ENCODE measurements around the gene DBH. TPM values are rescaled to one million over a fixed set of nuclear protein-coding genes. Genes with fewer than 3 reads are reported as not detected.

The DBH gene
- not detected in 2 replicates for total RNA-seq (2014; rRNA removed; shearing (Covaris generic))

- no peak within 1 kb of the TSS for H3K4me3 ChIP-seq
- no peaks in the 10 kb centered on the region for H3K9me3 ChIP-seq (replicated peaks)
- H3K27me3 ChIP-seq (replicated peaks) = peaks cover 39% of the 10 kb centered on the region; the same call in 1 of the 2 replicates
- DNase-seq (ENCODE audit: low read depth in 1 of 2, low spot score in 2 of 2) = no peak
- H3K4me1 ChIP-seq (replicated peaks) = no peaks in the 10 kb centered on the region
- no peak within 1 kb of the TSS for H3K27ac ChIP-seq
- H3K36me3 ChIP-seq = no peaks in the 10 kb centered on the region
Observed at GRCh38 chr9:133635533-133636531, at the start of gene DBH. DBH (plus strand) TSS chr9:133636363; CDS start chr9:133636372, 9 bp downstream.

- no peaks in the 10 kb centered on the region for H3K9me3 ChIP-seq (replicated peaks)
- H3K4me1 ChIP-seq (replicated peaks) = no peaks in the 10 kb centered on the region
- H3K27ac ChIP-seq = no peak overlapping the region
- H3K27me3 ChIP-seq (replicated peaks) = peaks cover 24% of the 10 kb centered on the region
- no peak overlapping the region for H3K4me3 ChIP-seq
- H3K36me3 ChIP-seq = no peaks in the 10 kb centered on the region
- DNase-seq (ENCODE audit: low read depth in 1 of 2, low spot score in 2 of 2) = no peak
Observed at GRCh38 chr9:133587051-133587450, 49.1 kb upstream of the DBH start.

GRCh38 chr9:133587466-133587865, 48.7 kb upstream of the DBH start:
- Histone ChIP-seq H3K9me3 (replicated peaks) (no peaks in the 10 kb centered on the region), H3K4me1 (replicated peaks) (no peaks in the 10 kb centered on the region), H3K36me3 (no peaks in the 10 kb centered on the region), H3K27me3 (replicated peaks) (peaks cover 24% of the 10 kb centered on the region), H3K27ac (no peak overlapping the region), H3K4me3 (no peak overlapping the region)
- no peak for DNase-seq (ENCODE audit: low read depth in 1 of 2, low spot score in 2 of 2)

- Histone ChIP-seq H3K27ac (no peak overlapping the region), H3K9me3 (replicated peaks) (no peaks in the 10 kb centered on the region), H3K36me3 (no peaks in the 10 kb centered on the region), H3K27me3 (replicated peaks) (peaks cover 22% of the 10 kb centered on the region), H3K4me1 (replicated peaks) (no peaks in the 10 kb centered on the region), H3K4me3 (no peak overlapping the region)
- no peak for DNase-seq (ENCODE audit: low read depth in 1 of 2, low spot score in 2 of 2)
Observed at GRCh38 chr9:133589454-133590227, 46.5 kb upstream of the DBH start.

GRCh38 chr9:133590231-133590855, 45.8 kb upstream of the DBH start:
- Histone ChIP-seq H3K36me3 (no peaks in the 10 kb centered on the region), H3K27ac (no peak overlapping the region), H3K27me3 (replicated peaks) (peaks cover 15% of the 10 kb centered on the region), H3K9me3 (replicated peaks) (no peaks in the 10 kb centered on the region), H3K4me3 (no peak overlapping the region), H3K4me1 (replicated peaks) (no peaks in the 10 kb centered on the region)
- no peak for DNase-seq (ENCODE audit: low read depth in 1 of 2, low spot score in 2 of 2)

- Histone ChIP-seq H3K4me1 (replicated peaks) (no peaks in the 10 kb centered on the region), H3K9me3 (replicated peaks) (no peaks in the 10 kb centered on the region), H3K36me3 (no peaks in the 10 kb centered on the region), H3K27me3 (replicated peaks) (peaks cover 6% of the 10 kb centered on the region), H3K27ac (no peak overlapping the region), H3K4me3 (no peak overlapping the region)
- no peak for DNase-seq (ENCODE audit: low read depth in 1 of 2, low spot score in 2 of 2)
Observed at GRCh38 chr9:133591116-133591910, 44.9 kb upstream of the DBH start.

- Histone ChIP-seq H3K4me3 (no peak overlapping the region), H3K4me1 (replicated peaks) (no peaks in the 10 kb centered on the region), H3K9me3 (replicated peaks) (0 out of 2 replicates have a peak, but pooled peaks cover 4% of the 10 kb centered on the region), H3K27ac (no peak overlapping the region), H3K27me3 (replicated peaks) (peaks cover 3% of the 10 kb centered on the region; the same call in 1 of the 2 replicates), H3K36me3 (no peaks in the 10 kb centered on the region)
- no peak for DNase-seq (ENCODE audit: low read depth in 1 of 2, low spot score in 2 of 2)
Observed at GRCh38 chr9:133591985-133592384, 44.2 kb upstream of the DBH start.

GRCh38 chr9:133592731-133593409, 43.3 kb upstream of the DBH start:
- H3K36me3 ChIP-seq = no peaks in the 10 kb centered on the region
- no peak for DNase-seq (ENCODE audit: low read depth in 1 of 2, low spot score in 2 of 2)

GRCh38 chr9:133593587-133594253, 42.4 kb upstream of the DBH start:
- H3K9me3 ChIP-seq (replicated peaks) = 0 out of 2 replicates have a peak, but pooled peaks cover 14% of the 10 kb centered on the region
- peaks cover 3% of the 10 kb centered on the region; the same call in 1 of the 2 replicates for H3K27me3 ChIP-seq (replicated peaks)
- DNase-seq (ENCODE audit: low read depth in 1 of 2, low spot score in 2 of 2) = no peak
- no peak overlapping the region for H3K4me3 ChIP-seq
- H3K4me1 ChIP-seq (replicated peaks) = no peaks in the 10 kb centered on the region
- no peak overlapping the region for H3K27ac ChIP-seq
- H3K36me3 ChIP-seq = no peaks in the 10 kb centered on the region

More at GRCh38 chr9:133592731-133593409, 43.3 kb upstream of the DBH start:
- Histone ChIP-seq H3K4me3 (no peak overlapping the region), H3K9me3 (replicated peaks) (0 out of 2 replicates have a peak, but pooled peaks cover 12% of the 10 kb centered on the region), H3K4me1 (replicated peaks) (no peaks in the 10 kb centered on the region), H3K27me3 (replicated peaks) (peaks cover 3% of the 10 kb centered on the region; the same call in 1 of the 2 replicates), H3K27ac (no peak overlapping the region)

GRCh38 chr9:133594310-133594709, 41.9 kb upstream of the DBH start:
- no peak for DNase-seq (ENCODE audit: low read depth in 1 of 2, low spot score in 2 of 2)
- H3K9me3 ChIP-seq (replicated peaks) = 0 out of 2 replicates have a peak, but pooled peaks cover 14% of the 10 kb centered on the region
- H3K4me3 ChIP-seq = no peak overlapping the region
- H3K27ac ChIP-seq = no peak overlapping the region
- no peaks in the 10 kb centered on the region for H3K36me3 ChIP-seq
- H3K27me3 ChIP-seq (replicated peaks) = peaks cover 3% of the 10 kb centered on the region; the same call in 1 of the 2 replicates
- no peaks in the 10 kb centered on the region for H3K4me1 ChIP-seq (replicated peaks)

GRCh38 chr9:133595910-133596309, 40.3 kb upstream of the DBH start:
- 0 out of 2 replicates have a peak, but pooled peaks cover 14% of the 10 kb centered on the region for H3K9me3 ChIP-seq (replicated peaks)
- DNase-seq (ENCODE audit: low read depth in 1 of 2, low spot score in 2 of 2) = no peak
- H3K36me3 ChIP-seq = no peaks in the 10 kb centered on the region
- H3K4me3 ChIP-seq = no peak overlapping the region
- no peaks in the 10 kb centered on the region for H3K4me1 ChIP-seq (replicated peaks)
- peaks cover 3% of the 10 kb centered on the region; the same call in 1 of the 2 replicates for H3K27me3 ChIP-seq (replicated peaks)
- no peak overlapping the region for H3K27ac ChIP-seq
